PFSK-1 (cell line): ENCODE results near the gene MBTPS1.

ENCODE experiments used
- FOXP2 ChIP-seq: optimal IDR thresholded peaks from 2 replicates; pipeline ENCODE3; 2011; ENCODE audit warnings: borderline replicate concordance, control low read depth, inconsistent platforms; ENCODE audit not compliant: insufficient read depth; ENCODE audit errors: extremely low read length, extremely low read depth
- POLR2AphosphoS5 ChIP-seq: IDR thresholded peaks from 2 replicates; pipeline ENCODE4 v1.6.1; 2012; ENCODE audit warnings: low read depth, mild to moderate bottlenecking, control low read depth, low read length, moderate library complexity
- REST ChIP-seq, 2 experiments: IDR thresholded peaks; 2 replicates each; pipeline versions ENCODE4 v1.6.1 to v1.8.0; 2011 to 2012; ENCODE audit warnings: low read depth in 2 of 2, low read length in 2 of 2, control low read depth in 1 of 2, inconsistent platforms in 1 of 2, mild to moderate bottlenecking in 1 of 2, moderate library complexity in 1 of 2; ENCODE audit not compliant: insufficient read depth in 1 of 2
- SIN3A ChIP-seq: IDR thresholded peaks from 2 replicates; pipeline ENCODE4 v1.6.1; 2012; ENCODE audit warnings: mild to moderate bottlenecking, low read length, moderate library complexity, borderline replicate concordance; ENCODE audit not compliant: insufficient read depth
- TAF1 ChIP-seq: IDR thresholded peaks from 2 replicates; pipeline ENCODE4 v1.6.1; 2012; ENCODE audit warnings: low read length, control low read depth, borderline replicate concordance; ENCODE audit not compliant: insufficient read depth

- TF ChIP-seq REST (IDR thresholded peaks at IDR 0.05; ENCODE audit: insufficient read depth in 1 of 2, low read depth in 2 of 2, low read length in 2 of 2) (no peak), TAF1 (no peak), POLR2AphosphoS5 (no peak), FOXP2 (no peak), SIN3A (no peak)
Observed at GRCh38 chr16:84029297-84030047, 87.3 kb downstream of the MBTPS1 start.
